ENCODE measurements around the gene METTL1.
A peak's percentile ranks its signal among the peaks of the same experiment; 100 is the strongest.
"Not testable (repeated sequence)": the region's sequence is repeated elsewhere in the genome, so short reads cannot be mapped to it uniquely, and the experiment has no call there.

METTL1 gene

DNA sequence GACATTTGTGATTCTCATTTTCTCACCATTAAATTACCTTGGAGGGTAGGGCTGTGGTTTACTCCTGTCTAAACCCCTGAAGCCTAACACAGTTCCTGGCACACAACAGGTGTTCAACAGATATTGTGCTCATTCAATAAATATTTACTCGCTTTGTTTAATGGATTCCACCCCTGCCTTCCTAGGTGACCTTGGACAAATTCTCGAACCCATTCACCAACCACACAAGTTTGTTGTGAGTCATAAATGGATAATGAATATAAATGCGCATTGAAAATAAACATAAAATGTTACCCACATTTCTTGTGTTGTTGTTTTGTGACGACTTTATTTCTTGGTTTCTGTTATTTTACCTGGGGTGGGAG lies 10.3 kb upstream of the METTL1 start:
- H3K36me3 Mint-ChIP-seq (ENCODE audit: low read depth) = peaks cover 64% of the 10 kb centered on the region
- peak overlapping the region; percentile 96 for H3K4me3 Mint-ChIP-seq
- peaks cover 67% of the 10 kb centered on the region for H3K4me1 Mint-ChIP-seq (ENCODE audit: low read depth)
- H3K27ac Mint-ChIP-seq = peak overlapping the region; percentile 93
- intact Hi-C loops (cut with micrococcal nuclease) = no loop called here
- no peaks in the 10 kb centered on the region for H3K9me3 Mint-ChIP-seq
- no peaks in the 10 kb centered on the region for H3K27me3 Mint-ChIP-seq

DNA sequence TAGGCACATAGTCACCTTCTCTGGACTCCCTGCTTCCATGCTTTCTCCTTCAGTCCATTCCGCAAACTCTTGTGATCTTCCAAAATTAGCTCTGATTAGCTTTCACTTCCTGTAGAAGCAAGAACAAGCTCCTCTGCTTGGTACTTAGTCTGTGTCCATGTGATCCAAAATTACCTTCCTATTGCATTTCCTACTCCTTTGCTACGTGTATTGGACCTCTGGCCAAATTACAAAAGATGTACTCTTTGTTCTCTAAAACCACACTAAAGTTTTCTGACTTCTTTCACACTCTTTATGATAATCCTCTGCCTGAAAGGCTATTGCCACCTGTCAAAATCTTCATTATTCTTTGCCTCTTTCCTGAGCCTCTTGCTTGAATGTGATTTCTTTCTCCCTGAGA lies 9.9 kb upstream of the METTL1 start:
- peaks cover 64% of the 10 kb centered on the region for H3K36me3 Mint-ChIP-seq (ENCODE audit: low read depth)
- H3K27ac Mint-ChIP-seq = peak overlapping the region; percentile 93
- peaks cover 71% of the 10 kb centered on the region for H3K4me1 Mint-ChIP-seq (ENCODE audit: low read depth)
- intact Hi-C loops (cut with micrococcal nuclease) = no loop called here
- no peaks in the 10 kb centered on the region for H3K9me3 Mint-ChIP-seq
- H3K27me3 Mint-ChIP-seq = no peaks in the 10 kb centered on the region
- H3K4me3 Mint-ChIP-seq = peak overlapping the region; percentile 0

DNA sequence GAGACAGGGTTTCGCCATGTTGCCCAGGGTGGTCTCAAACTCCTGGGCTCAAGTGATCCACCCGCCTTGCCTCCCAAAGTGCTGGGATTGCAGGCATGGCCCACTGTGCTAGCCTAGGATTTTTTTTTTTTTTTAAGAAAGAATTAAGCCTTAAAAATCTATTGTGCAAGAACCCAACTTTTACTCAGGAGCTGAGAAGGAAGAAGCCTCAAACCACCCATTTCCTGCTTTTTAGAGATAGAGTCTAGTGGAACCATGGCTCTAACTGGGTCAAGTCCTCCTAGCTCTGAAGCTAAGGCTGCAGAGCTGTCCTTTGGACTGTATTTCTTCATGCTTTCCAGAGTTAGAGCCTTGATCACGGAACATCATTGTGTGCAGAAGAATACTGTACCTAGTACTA lies 9.3 kb upstream of the METTL1 start:
- Mint-ChIP-seq H3K36me3 (ENCODE audit: low read depth) (peaks cover 64% of the 10 kb centered on the region), H3K27ac (peak overlapping the region; percentile 93), H3K4me1 (ENCODE audit: low read depth) (peaks cover 72% of the 10 kb centered on the region), H3K4me3 (peak overlapping the region; percentile 22), H3K9me3 (no peaks in the 10 kb centered on the region), H3K27me3 (no peaks in the 10 kb centered on the region)
- intact Hi-C loops (cut with micrococcal nuclease) = no loop called here

DNA sequence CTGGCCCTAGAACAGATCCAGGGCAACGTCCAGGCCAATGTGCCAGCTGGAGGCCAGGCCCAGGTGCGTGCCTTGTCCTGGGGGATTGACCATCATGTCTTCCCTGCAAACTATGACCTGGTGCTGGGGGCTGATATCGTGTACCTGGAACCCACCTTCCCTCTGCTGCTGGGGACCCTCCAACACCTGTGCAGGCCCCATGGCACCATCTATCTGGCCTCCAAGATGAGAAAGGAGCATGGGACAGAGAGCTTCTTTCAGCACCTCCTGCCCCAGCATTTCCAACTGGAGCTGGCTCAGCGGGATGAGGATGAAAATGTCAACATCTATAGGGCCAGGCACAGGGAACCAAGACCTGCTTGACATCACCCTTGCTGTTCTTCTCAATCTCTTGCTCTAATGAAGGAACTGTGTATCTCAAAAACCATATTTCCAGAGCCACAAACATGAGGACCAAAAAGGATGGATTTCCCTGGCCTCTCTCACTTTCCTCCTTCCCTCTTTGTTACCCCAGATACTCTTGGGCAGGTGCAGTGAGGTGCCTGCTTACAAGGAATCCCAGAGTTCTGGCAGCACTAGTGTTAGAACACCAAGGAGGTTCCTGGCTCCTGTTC lies 8.5 kb upstream of the METTL1 start:
- no peaks in the 10 kb centered on the region for H3K27me3 Mint-ChIP-seq
- peak overlapping the region; percentile 93 for H3K27ac Mint-ChIP-seq
- peaks cover 80% of the 10 kb centered on the region for H3K4me1 Mint-ChIP-seq (ENCODE audit: low read depth)
- intact Hi-C loops (cut with micrococcal nuclease) = no loop called here
- H3K36me3 Mint-ChIP-seq (ENCODE audit: low read depth) = peaks cover 65% of the 10 kb centered on the region
- H3K4me3 Mint-ChIP-seq = no peak overlapping the region
- no peaks in the 10 kb centered on the region for H3K9me3 Mint-ChIP-seq

DNA sequence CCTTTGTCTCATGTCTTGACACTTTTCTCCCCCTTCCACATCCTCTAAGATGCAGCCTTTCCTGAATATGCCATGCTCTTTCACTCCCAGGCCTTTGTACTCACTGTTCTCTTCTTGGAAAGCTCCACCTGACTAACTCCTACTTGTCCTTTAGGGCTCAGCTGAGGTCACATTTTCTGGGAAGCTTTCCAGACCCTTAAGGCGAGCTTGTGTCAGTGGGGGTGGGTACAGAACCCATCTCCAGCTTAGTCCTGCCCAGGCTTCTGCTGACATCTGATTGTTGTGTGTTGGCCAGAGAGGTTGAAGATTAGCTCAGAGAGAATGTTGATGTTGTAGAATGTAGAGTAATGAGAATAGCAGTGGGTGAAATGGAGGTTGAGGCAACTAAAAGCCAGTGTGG lies 7.8 kb upstream of the METTL1 start:
- Mint-ChIP-seq H3K4me1 (ENCODE audit: low read depth) (peaks cover 85% of the 10 kb centered on the region), H3K9me3 (no peaks in the 10 kb centered on the region), H3K4me3 (no peak overlapping the region), H3K36me3 (ENCODE audit: low read depth) (peaks cover 65% of the 10 kb centered on the region), H3K27me3 (no peaks in the 10 kb centered on the region), H3K27ac (peak overlapping the region; percentile 93)
- intact Hi-C loops (cut with micrococcal nuclease) = no loop called here

DNA sequence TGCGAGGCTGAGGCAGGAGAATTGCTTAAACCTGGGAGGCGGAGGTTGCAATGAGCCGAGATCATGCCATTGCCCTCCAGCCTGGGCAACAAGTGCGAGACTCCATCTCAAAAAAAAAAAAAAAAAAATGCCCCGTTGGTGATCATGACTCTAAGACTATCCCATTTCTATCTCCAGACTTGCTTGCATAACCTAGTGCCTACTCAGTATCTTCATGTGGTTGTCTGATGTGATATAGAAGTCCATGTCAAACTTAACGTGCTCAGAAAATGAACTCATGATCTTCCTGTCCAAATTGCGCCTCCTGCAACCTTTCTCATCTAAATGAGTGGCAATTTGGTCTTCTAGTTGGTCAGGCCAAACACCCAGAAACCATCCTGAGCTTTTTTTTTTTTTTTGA lies 6.0 kb upstream of the METTL1 start:
- intact Hi-C loops (cut with micrococcal nuclease) = no loop called here
- Mint-ChIP-seq H3K27ac (no peak overlapping the region), H3K4me1 (ENCODE audit: low read depth) (peaks cover 84% of the 10 kb centered on the region), H3K4me3 (no peak overlapping the region), H3K36me3 (ENCODE audit: low read depth) (peaks cover 56% of the 10 kb centered on the region), H3K27me3 (no peaks in the 10 kb centered on the region), H3K9me3 (no peaks in the 10 kb centered on the region)

DNA sequence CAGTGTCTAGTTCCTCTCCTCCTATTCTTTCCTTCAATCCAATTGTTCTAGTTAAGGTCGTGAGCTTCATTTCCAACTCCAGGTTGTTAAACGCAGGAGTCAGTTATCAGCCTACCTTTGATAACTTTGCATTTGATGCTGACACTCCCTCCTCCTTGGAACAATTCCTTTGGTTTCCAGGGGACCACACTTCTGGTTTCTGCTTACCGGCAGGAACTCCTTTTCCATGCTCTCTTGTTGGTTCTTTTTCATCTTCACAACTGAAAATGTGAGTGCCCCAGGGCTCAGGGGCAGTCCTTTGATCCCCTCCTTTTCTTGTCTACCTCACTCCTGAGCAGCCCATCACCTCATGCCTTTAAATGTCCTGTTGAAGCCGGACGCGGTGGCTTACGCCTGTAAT lies 5.5 kb upstream of the METTL1 start:
- H3K36me3 Mint-ChIP-seq (ENCODE audit: low read depth) = peaks cover 57% of the 10 kb centered on the region
- no peaks in the 10 kb centered on the region for H3K9me3 Mint-ChIP-seq
- H3K4me3 Mint-ChIP-seq = no peak overlapping the region
- H3K4me1 Mint-ChIP-seq (ENCODE audit: low read depth) = peaks cover 82% of the 10 kb centered on the region
- no peaks in the 10 kb centered on the region for H3K27me3 Mint-ChIP-seq
- no peak overlapping the region for H3K27ac Mint-ChIP-seq
- intact Hi-C loops (cut with micrococcal nuclease) = no loop called here

DNA sequence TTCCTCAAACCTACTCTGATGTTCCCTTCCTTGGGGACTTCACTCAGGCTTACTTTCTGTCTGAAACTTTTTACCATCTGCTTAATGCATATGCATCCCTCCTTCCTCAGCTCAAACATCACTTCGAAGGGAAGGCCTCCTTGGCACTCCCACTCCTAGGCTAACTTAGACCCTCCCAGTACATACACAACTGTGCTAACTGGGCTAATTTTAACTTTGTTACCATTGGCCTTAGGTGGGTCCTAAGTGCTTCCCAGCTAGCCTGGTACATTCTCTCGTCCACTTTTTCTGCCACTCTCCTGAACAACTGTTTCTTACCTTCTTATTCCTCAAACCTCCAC lies 4.3 kb upstream of the METTL1 start:
- peaks cover 79% of the 10 kb centered on the region for H3K4me1 Mint-ChIP-seq (ENCODE audit: low read depth)
- H3K27ac Mint-ChIP-seq = peak overlapping the region; percentile 58
- H3K4me3 Mint-ChIP-seq = peak overlapping the region; percentile 1
- H3K36me3 Mint-ChIP-seq (ENCODE audit: low read depth) = peaks cover 64% of the 10 kb centered on the region
- no peaks in the 10 kb centered on the region for H3K27me3 Mint-ChIP-seq
- H3K9me3 Mint-ChIP-seq = no peaks in the 10 kb centered on the region
- intact Hi-C loops (cut with micrococcal nuclease) = no loop called here

DNA sequence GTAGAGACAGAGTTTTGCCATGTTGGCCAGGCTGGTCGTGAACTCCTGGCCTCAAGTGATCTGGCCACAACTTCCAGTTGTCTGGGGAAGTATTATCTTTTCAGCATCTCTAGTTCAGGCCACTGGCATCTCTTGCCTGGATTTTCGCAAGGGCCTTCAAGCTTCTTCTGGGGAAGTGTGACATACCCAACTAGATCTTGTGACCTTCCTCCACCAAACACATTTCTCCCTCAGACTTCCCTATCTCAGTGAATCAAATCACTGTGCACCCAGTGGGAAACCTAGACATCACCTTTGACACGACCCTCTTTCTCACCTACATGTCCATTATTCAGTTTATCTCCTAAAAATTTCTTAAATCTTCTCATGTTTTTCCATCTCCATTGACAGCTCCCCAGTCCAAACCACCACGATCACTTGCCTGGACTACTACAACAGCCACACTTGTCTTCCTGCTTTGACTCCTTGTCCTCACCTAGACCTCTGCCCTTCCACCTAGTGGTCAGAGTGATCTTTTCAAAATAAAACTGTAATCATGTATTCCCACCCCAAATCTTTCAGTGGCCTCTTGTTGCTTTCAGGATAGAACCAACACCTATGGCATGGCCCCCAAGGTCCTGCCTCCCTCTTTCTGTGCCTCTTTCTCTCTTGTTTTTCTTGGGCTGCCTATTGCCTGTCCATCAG lies 3.8 kb upstream of the METTL1 start:
- H3K4me3 Mint-ChIP-seq = peak overlapping the region; percentile 1
- H3K27ac Mint-ChIP-seq = peak overlapping the region; percentile 58
- H3K27me3 Mint-ChIP-seq = no peaks in the 10 kb centered on the region
- H3K4me1 Mint-ChIP-seq (ENCODE audit: low read depth) = peaks cover 81% of the 10 kb centered on the region
- no peaks in the 10 kb centered on the region for H3K9me3 Mint-ChIP-seq
- intact Hi-C loops (cut with micrococcal nuclease) = no loop called here
- H3K36me3 Mint-ChIP-seq (ENCODE audit: low read depth) = peaks cover 66% of the 10 kb centered on the region

DNA sequence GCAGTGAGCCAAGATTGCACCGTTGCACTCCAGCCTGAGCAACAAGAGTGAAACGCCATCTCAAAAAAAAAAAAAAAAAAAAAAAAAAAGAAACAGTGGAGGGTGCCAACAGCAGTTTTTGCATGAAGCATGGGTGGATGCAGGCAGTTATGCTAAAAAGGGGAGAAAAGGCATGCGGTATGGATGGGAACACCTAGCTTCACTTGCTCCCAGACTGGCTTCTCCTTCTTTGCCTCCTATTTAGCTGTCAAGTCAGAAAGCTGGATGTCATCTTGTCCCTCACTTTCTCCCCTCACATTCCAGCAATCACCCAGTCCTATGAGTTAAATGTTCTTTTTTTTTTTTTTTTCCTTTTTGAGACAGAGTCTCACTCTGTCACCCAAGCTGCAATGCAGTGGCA lies 3.1 kb upstream of the METTL1 start:
- peak overlapping the region; percentile 58 for H3K27ac Mint-ChIP-seq
- peaks cover 66% of the 10 kb centered on the region for H3K36me3 Mint-ChIP-seq (ENCODE audit: low read depth)
- H3K4me3 Mint-ChIP-seq = no peak overlapping the region
- H3K4me1 Mint-ChIP-seq (ENCODE audit: low read depth) = peaks cover 81% of the 10 kb centered on the region
- intact Hi-C loops (cut with micrococcal nuclease) = no loop called here
- H3K9me3 Mint-ChIP-seq = no peaks in the 10 kb centered on the region
- H3K27me3 Mint-ChIP-seq = no peaks in the 10 kb centered on the region

DNA sequence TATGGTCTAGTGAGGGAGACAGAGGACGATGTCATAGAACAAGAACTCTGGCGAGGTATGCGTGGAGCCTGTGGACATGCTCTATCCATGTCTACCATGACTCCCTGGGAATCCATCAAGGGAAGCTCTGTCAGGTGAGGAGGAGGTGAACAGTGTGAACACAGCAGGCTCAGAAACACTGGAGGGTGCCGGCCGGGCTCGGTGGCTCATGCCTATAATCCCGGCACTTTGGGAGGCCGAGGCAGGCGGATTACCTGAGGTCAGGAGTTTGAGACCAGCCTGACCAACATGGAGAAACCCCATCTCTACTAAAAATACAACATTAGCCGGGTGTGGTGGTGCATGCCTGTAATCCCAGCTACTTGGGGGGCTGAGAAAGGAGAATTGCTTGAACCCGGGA lies 2.7 kb upstream of the METTL1 start:
- H3K9me3 Mint-ChIP-seq; H3K27me3 Mint-ChIP-seq; intact Hi-C loops (cut with micrococcal nuclease); H3K27ac Mint-ChIP-seq; H3K4me3 Mint-ChIP-seq: not testable (repeated sequence)
- H3K4me1 Mint-ChIP-seq (ENCODE audit: low read depth) = peaks cover 81% of the 10 kb centered on the region
- peaks cover 66% of the 10 kb centered on the region for H3K36me3 Mint-ChIP-seq (ENCODE audit: low read depth)

DNA sequence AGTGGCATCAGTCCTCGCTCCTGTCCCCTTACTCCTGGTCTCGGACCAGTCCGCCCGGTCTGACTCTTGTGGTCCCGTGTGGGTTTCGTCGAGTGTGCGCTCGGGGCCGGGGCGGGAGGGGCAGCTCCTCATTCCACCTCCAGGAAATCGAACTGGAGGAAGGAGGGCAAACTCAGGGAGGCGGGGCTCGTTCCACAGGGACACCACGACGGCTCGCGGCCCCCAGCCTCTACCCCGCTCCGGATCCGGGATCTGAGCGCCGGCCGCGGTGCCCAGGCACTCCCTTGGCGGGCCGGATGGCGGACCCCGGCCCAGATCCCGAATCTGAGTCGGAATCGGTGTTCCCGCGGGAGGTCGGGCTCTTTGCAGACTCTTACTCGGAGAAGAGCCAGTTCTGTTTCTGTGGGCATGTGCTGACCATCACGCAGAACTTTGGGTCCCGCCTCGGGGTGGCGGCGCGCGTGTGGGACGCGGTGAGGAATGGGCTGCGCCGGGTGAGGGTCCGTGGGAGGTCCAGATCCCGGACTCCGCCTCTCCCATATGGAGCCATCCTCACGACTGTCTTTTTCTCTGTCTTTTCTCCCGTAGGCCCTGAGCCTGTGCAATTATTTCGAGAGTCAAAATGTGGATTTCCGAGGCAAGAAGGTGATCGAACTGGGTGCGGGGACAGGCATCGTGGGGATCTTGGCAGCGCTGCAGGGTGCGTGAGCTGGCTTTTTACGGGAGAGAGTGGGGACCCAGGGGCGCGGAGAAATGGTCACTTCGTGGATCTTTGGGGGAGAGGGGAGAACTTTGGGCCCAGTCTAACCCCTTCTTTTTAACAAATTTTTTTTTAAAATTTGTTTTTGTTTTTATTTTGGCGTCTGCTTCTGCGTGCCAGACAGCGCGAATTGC lies 771 bp upstream of the METTL1 start, which contains the start of gene EEF1AKMT3:
TSS of gene EEF1AKMT3 (plus strand) at position 186 of the 894 bp plus-strand sequence. CDS start at position 297, 111 bp downstream.
- Mint-ChIP-seq H3K27me3 (peaks cover 7% of the 10 kb centered on the region), H3K27ac (peak within 1 kb of the TSS; percentile 92), H3K4me3 (peak within 1 kb of the TSS; percentile 92), H3K4me1 (ENCODE audit: low read depth) (peaks cover 81% of the 10 kb centered on the region), H3K36me3 (ENCODE audit: low read depth) (peaks cover 68% of the 10 kb centered on the region), H3K9me3 (no peaks in the 10 kb centered on the region)
- intact Hi-C loops (cut with micrococcal nuclease) = loop anchor here (2.0 kb wide), 1 partner anchor 16 kb away; no protein-coding TSS in a partner anchor

DNA sequence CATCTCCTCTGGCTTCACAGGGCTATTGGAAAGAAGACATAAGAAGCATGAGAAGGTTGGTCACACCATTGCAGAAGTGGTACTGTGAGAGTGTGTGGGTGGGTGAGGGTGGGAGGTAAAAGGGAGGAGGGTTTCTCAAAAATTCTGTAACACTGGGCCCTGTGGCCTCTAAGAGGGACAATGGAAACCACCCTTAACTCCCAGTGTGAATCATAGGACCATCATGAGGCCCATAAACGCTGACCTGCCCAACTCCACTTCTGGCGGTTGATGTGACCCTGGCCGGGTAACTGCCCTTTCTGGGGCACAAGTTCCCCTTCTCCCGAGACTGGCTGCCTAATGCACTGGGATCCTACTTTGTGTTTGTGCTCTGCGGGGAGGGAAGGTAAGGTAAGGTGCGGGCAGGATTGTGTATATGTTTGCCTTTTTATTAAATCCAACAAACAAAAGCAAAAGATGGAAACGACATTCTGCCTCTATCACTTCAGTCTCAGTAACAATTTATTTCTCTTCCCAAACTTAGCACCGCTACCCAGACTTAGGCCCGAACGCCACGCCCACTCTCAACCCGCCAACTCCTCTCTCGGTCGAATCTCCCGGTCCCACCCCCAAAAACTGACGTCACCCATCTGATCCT lies 551 bp downstream of the METTL1 start:
- Mint-ChIP-seq H3K9me3 (no peaks in the 10 kb centered on the region), H3K27me3 (peaks cover 20% of the 10 kb centered on the region), H3K27ac (peak overlapping the region; percentile 92)

DNA sequence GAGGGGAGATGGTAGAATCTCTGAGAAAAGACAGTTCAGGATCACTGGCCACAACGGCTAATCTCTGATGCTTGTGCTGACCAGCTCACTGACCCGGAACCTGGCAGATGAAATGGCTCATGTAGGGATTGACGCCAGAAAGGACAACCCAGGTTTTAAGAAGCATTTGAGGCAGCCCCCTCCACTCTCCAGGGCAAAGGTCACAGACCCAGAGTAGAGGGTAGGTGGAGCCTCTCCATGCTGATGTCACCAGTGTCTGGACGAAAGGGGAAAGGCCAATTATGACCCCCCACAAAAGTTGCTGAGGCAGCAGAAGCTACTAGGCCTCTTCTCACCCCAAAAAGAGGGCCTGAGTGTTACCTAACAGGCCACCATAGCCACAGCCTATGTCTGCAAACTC lies 1.2 kb downstream of the METTL1 start:
- peak overlapping the region; percentile 92 for H3K27ac Mint-ChIP-seq
- peaks cover 81% of the 10 kb centered on the region for H3K4me1 Mint-ChIP-seq (ENCODE audit: low read depth)
- intact Hi-C loops (cut with micrococcal nuclease) = no loop called here
- peaks cover 49% of the 10 kb centered on the region for H3K36me3 Mint-ChIP-seq (ENCODE audit: low read depth)
- H3K27me3 Mint-ChIP-seq = peaks cover 26% of the 10 kb centered on the region
- no peaks in the 10 kb centered on the region for H3K9me3 Mint-ChIP-seq
- no peak overlapping the region for H3K4me3 Mint-ChIP-seq

More for the DNA sequence above, 551 bp downstream of the METTL1 start:
- Mint-ChIP-seq H3K4me3 (peak overlapping the region; percentile 92), H3K36me3 (ENCODE audit: low read depth) (peaks cover 55% of the 10 kb centered on the region), H3K4me1 (ENCODE audit: low read depth) (peaks cover 81% of the 10 kb centered on the region)
- intact Hi-C loops (cut with micrococcal nuclease) = no loop called here

Data from dendritic cell treated with granulocyte-macrophage colony-stimulating factor and Interleukin-4, amounts not matched to agents 40 ng/mL and 50 ng/mL, for 4 days (primary cell).